HFF-Myc (cell line): ENCODE measurements around the gene CCNYL1.
"Not testable (repeated sequence)": the region's sequence is repeated elsewhere in the genome, so short reads cannot be mapped to it uniquely, and the experiment has no call there.

ENCODE experiments used
- DNase-seq: peaks from one replicate; pipeline ENCODE4 v3.0.0-alpha.2; 2011; ENCODE audit warnings: low read depth; ENCODE audit errors: extremely low read depth
- H3K4me3 ChIP-seq: replicated peaks from 2 replicates; pipeline ENCODE4 v1.5.1; 2011; ENCODE audit warnings: low read depth, mild to moderate bottlenecking, control low read depth, low read length
- TF ChIP-seq, protein P1 (sequence below): IDR thresholded peaks from 2 replicates; pipeline ENCODE4 v1.5.1; 2012; ENCODE audit warnings: mild to moderate bottlenecking, low read depth, low read length, control low read depth; ENCODE audit errors: missing control alignments

The CCNYL1 gene

DNA sequence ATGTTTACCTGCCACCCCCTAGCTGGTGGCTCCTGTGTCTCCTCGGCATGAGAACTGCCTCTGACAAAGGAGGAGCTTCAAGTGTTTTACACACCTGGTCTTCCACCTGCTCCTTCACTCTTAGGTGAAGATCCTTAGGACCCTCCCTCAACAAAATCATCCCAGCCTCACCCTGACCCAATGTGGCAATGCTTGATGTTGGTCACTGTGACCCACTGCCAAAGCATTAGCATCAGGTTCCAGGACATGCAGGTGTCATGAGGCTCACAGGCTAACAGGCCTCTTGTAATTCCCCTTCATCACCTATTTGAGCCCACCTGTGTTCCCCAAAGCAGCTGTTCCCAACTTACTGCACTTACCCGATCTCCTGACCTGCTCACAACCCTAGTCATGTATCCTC, 48.5 kb downstream of the CCNYL1 start:
- H3K4me3 ChIP-seq, result no peak overlapping the region
- no peak for DNase-seq
- TF ChIP-seq, protein P1, sequence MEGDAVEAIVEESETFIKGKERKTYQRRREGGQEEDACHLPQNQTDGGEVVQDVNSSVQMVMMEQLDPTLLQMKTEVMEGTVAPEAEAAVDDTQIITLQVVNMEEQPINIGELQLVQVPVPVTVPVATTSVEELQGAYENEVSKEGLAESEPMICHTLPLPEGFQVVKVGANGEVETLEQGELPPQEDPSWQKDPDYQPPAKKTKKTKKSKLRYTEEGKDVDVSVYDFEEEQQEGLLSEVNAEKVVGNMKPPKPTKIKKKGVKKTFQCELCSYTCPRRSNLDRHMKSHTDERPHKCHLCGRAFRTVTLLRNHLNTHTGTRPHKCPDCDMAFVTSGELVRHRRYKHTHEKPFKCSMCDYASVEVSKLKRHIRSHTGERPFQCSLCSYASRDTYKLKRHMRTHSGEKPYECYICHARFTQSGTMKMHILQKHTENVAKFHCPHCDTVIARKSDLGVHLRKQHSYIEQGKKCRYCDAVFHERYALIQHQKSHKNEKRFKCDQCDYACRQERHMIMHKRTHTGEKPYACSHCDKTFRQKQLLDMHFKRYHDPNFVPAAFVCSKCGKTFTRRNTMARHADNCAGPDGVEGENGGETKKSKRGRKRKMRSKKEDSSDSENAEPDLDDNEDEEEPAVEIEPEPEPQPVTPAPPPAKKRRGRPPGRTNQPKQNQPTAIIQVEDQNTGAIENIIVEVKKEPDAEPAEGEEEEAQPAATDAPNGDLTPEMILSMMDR, result no peak

GRCh38 chr2:207760453-207760852, 49.0 kb downstream of the CCNYL1 start:
- TF ChIP-seq, protein P1, result no peak
- H3K4me3 ChIP-seq, result no peak overlapping the region
- DNase-seq, result no peak

- DNase-seq, H3K4me3 ChIP-seq: not testable (repeated sequence)
Observed at GRCh38 chr2:207761426-207761825, 50.0 kb downstream of the CCNYL1 start.

- TF ChIP-seq, protein P1, result no peak
- H3K4me3 ChIP-seq, result no peak overlapping the region
Observed at GRCh38 chr2:207762146-207762545, 50.7 kb downstream of the CCNYL1 start.

GRCh38 chr2:207763303-207763917, 52.0 kb downstream of the CCNYL1 start:
- TF ChIP-seq, protein P1, result no peak
- H3K4me3 ChIP-seq, result no peak overlapping the region
- no peak for DNase-seq

More at GRCh38 chr2:207762146-207762545, 50.7 kb downstream of the CCNYL1 start:
- no peak for DNase-seq

GRCh38 chr2:207764096-207764630, 52.7 kb downstream of the CCNYL1 start:
- no peak for DNase-seq
- TF ChIP-seq, protein P1, result no peak
- no peak overlapping the region for H3K4me3 ChIP-seq

- no peak overlapping the region for H3K4me3 ChIP-seq
- TF ChIP-seq, protein P1, result no peak
- no peak for DNase-seq
Observed at GRCh38 chr2:207765547-207765946, 54.1 kb downstream of the CCNYL1 start.
